ENCODE measurements around the gene PAK4.

The PAK4 gene

DNA sequence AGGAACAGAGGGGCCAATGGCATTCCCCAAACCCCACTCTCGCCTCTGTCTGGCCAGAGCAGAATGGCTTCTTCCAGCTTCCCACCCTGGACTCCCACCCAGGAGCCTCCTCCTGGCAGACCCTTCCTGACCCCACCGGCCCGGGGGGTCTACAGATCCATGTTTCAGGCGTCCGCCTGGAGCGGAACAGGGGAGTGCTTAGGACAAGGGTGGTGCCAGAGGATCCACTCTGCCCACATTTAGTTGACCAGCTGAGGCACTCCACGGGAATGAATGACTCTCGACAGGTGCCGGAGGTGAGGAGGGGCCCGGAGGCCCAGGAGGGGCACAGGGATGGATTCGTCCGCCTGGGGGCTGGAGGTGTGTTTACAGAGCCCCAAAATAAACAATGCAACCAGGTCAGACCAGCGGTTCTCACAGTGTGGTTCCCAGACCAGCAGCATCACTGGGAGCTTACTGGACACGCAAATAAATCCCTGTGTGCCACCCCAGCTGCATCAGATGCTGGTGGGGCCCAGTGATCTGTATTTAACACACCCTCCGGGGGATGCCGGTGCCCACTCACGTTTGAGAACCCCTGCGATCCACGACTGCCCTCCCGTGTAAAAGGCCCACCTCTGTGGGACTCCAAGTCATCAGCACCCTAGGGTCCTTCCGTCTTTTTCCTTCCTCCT is 56.1 kb downstream of the PAK4 start:
- DNase-seq, result no peak

- no peak for DNase-seq
Observed at GRCh38 chr19:39182174-39182505, 56.6 kb downstream of the PAK4 start.

- no peak for DNase-seq
Observed at GRCh38 chr19:39183104-39183503, 57.5 kb downstream of the PAK4 start.

- DNase-seq, result no peak
Observed at GRCh38 chr19:39186391-39186790, 60.8 kb downstream of the PAK4 start.

- DNase-seq, result no peak
Observed at GRCh38 chr19:39187552-39187943, 62.0 kb downstream of the PAK4 start.

GRCh38 chr19:39188960-39189359 is 63.4 kb downstream of the PAK4 start:
- DNase-seq, result no peak

- DNase-seq, result peak; percentile 19
Observed at GRCh38 chr19:39190768-39191167, 65.2 kb downstream of the PAK4 start.

DNA sequence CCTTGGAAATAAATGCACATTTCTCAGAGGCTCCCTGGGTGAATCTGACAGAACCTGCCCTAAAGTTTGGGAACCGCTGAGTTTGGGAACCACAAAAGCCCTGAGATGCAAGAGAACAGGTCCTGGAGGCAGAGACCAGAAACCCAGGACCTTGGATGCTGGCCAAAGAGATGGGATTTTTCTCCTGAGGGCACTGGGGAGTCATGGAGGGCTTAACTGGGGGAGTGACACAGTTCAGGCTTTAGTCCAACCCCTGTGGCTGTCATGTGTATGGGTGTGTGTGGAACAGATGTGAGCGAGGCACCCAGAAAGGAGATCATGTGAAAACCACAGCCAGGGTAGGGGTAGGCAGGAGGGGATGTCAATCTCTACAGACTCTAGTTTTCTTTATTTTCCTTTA is 67.3 kb downstream of the PAK4 start:
- DNase-seq, result no peak

DNA sequence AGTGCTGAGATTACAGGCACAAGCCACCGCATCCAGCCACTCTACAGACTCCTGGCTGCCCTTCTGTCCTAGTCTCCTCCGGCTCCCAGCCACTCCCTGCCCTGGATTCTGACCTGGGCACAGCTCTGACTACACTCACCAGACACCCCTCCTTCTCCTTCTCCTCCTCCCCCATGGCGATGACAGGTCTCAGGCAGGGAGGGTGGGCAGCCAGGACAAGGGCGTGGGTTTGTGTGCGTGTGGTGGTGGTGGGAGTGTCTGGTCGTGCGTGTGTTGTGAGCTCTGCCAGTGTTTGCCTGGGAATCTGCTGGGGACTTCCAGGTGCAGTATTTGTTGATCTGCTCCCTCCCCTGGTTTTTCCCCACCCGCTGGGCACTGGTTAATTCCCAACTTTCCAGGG is 68.2 kb downstream of the PAK4 start:
- DNase-seq, result no peak

DNA sequence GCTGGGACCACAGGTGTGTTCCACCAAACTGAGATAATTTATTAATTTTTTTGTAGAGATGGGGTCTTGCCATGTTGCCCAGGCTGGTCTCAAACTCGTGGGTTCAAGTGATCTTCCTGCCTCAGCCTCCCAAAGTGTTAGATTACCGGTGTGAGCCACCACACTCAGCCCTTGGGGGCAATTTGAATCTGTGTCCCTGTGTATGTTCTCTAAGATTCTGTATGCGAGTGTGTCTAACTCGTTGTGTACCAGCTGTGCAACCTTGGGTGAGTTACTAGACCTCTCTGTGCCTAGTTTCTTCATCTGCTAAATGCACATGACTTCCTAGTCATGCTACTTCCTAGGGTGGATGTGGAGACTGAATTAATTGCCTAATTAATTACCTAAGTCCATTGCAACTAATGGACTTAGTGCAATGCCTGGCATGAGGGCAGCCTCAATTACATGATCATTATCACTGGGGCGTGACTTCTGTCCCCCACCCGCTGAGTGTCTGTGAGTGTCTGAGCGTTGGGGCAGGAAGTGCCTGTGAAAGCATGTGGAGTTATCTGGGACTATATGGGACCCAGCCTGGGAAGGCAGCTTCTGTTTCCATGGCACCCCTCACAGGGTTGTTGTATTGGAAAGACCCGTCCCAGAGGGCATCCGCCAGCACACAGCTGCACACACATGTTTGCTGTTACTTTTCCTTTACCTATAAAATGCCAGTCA is 69.4 kb downstream of the PAK4 start:
- peak; percentile 20 for DNase-seq

- DNase-seq, result no peak
Observed at GRCh38 chr19:39195755-39196154, 70.2 kb downstream of the PAK4 start.

GRCh38 chr19:39196320-39196719 is 70.7 kb downstream of the PAK4 start:
- no peak for DNase-seq

GRCh38 chr19:39196860-39197562 is 71.4 kb downstream of the PAK4 start, which contains the start of gene NCCRP1:
Gene NCCRP1 (plus strand): TSS chr19:39196964. CDS start chr19:39196983, 19 bp downstream.
- DNase-seq, result no peak

- no peak for DNase-seq
Observed at GRCh38 chr19:39197808-39198207, 72.2 kb downstream of the PAK4 start.

GRCh38 chr19:39199025-39199424 is 73.4 kb downstream of the PAK4 start:
- DNase-seq, result no peak

GRCh38 chr19:39200066-39200802 is 74.6 kb downstream of the PAK4 start:
- DNase-seq, result no peak

DNA sequence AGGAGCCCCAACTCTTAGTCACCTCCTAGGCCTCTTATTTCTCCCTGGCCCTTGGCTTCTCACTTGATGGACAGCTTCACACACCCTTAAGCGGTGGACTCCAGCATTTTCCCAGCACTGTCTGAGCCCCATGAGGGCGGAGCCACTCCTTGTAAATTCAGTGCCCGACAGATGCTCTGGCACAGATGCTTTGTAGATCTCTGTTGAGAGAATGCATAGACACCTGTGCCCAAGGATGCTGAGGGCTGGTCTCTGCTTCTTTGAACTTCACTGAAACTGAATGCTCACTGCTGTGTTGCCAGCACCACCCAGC is 75.2 kb downstream of the PAK4 start:
- DNase-seq, result no peak

DNA sequence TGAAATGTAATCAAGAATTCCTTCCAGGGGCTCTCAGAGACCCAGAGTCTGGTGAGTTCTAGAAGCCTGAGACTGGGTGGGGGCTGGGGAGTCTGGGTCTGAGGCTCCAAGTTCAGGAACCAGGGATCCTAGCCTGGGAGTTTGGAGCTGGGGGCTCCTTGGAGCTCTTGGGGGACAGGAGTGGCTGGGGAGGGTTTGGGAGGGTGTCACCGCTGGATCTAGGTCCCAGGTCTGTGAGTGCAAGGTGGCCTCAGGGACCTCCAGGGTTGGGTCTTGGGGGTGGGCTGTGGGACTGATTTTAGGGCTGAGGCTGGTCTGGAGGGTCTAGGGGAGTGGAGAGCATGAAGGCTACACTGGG is 77.4 kb downstream of the PAK4 start:
- DNase-seq, result no peak

DNA sequence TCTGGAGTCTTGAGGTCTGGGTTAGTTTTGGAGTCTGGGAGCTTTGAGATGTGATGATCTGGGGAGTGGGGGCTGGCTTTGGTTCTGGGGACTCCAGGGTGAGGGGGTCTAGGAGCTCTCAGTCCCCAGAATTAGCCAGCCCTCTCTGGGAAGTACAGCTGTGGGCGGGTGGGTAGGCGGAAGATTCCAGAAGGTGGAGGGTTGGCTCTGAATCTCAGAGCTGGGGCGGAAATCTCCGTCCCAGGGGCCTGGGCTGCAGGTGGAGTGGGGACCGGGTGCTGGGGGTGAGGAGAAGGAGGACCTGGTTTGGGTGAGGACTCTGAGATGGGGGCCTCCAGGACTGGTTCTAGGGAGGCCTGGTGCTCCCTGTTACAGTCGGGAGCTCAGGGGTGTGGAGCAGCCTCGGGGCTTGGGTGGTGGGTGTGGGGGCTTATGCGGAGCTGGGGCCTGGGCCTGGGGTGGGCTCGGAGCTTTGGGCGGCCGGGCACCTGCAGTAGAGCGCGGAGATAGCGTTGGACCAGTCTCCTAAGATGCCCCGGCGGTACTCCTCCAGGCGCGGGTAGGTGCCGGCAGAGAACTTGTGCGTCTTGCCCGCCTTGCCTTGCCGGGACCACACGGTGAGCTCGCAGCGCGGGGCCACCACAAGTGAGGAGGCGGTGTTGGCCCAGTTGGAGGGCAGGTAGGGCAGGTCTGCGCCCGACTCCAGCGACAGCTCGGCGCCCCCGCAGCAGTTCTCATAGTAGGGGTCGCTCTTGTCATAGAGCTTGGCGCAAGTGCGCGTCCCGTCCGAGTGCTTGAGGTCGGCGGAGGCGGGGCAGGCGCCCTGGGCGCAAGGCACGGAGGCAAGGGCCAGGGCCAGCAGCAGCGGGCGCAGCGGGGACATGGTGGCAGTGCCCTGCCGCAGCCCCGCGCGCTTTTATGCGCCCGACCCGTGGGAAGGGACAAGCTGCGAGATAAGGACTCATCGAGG is 78.1 kb downstream of the PAK4 start, which contains the start of gene SYCN:
Gene SYCN, minus strand, starts transcription at position 892 of the 970 bp plus-strand sequence. Its CDS starts 9 bp downstream, at position 883.
- DNase-seq, result no peak

GRCh38 chr19:39205449-39205764 is 79.8 kb downstream of the PAK4 start:
- DNase-seq, result no peak

DNA sequence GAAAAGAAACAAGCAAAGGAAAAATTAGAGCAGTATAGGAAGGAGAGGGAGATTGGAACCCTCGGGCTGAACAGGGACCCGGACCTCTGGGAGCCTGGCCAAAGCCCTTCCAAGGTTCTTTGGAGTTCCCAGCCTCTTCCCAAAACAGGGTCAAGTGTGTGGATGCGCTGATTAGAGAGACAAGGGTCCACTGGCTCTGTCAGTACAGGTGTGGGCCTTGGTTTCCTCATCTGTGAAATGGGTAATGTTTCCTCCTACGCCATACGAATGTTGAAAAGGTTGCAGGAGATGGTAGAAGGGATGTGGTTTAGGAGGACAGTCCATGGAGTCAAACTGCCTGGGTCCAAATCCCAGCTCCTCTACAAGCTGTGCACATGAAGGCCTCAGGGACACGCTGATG is 80.5 kb downstream of the PAK4 start:
- no peak for DNase-seq

DNA sequence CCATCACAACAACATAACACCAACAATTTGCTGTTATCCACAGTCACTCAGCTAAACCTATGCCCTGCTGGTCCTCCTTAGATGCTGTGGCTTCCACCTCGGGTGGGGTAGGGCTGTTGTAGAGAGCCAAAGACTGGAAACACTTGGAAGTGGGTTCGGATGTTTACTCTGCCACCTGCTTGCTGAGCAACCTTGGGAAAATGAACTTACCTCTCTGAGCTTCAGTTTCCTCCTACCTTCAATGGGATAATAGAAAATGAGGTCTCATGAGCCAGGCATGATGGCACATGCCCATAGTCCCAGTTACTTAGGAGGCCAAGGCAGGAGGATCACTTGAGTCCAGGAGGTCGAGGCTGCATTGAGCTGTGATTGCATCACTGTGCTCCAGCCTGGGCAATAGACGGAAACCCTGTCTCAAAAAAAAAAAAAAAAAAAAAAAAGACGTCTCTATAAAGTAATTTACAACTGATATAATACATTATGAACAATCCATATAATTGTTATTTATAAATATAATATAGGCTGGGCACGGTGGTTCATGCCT is 81.8 kb downstream of the PAK4 start:
- no peak for DNase-seq
